ENCODE measurements around the gene LGALS7. TPM values are rescaled to one million over a fixed set of nuclear protein-coding genes. Genes with fewer than 3 reads are reported as not detected.

Gene LGALS7
- total and polyA plus RNA-seq, 2 experiments from 2014 or later, result 1.2 TPM; not detected in 1

GRCh38 chr19:38726761-38727301 is 46.5 kb downstream of the LGALS7 start:
- TF ChIP-seq EZH2 (IDR thresholded peaks at IDR 0.05; ENCODE audit: borderline replicate concordance), result no peak
- TF ChIP-seq EZH2phosphoT487 (IDR thresholded peaks at IDR 0.05; ENCODE audit: low read depth, severe bottlenecking, unreplicated experiment), result no peak
- no peak for TF ChIP-seq CTCF (IDR thresholded peaks at IDR 0.05; ENCODE audit: poor library complexity)
- no peak overlapping the region for H3K27ac ChIP-seq
- 94% methylated on average over 28 of the region's 30 CpGs for WGBS (ENCODE audit: low lambda C conversion rate, missing lambda C conversion rate)
- peaks cover 5% of the 10 kb centered on the region for H3K79me2 ChIP-seq
- no peaks in the 10 kb centered on the region for H3K27me3 ChIP-seq
- H3K4me2 ChIP-seq, result no peak overlapping the region
- DNase-seq (ENCODE audit: low spot score), result no peak
- no peaks in the 10 kb centered on the region for H4K20me1 ChIP-seq (ENCODE audit: insufficient read depth, poor library complexity, severe bottlenecking)
- H3K36me3 ChIP-seq (replicated peaks; ENCODE audit: insufficient read depth, low read depth), result no peaks in the 10 kb centered on the region
- H3K9me3 ChIP-seq (ENCODE audit: low read depth), result no peaks in the 10 kb centered on the region
- H3K4me1 ChIP-seq (ENCODE audit: insufficient read depth), result no peaks in the 10 kb centered on the region
- H3K9me2 ChIP-seq (replicated peaks; ENCODE audit: insufficient read depth), result no peaks in the 10 kb centered on the region
- no peak overlapping the region for H3K4me3 ChIP-seq
- no peak overlapping the region for H2AFZ ChIP-seq

- Histone ChIP-seq H3K27me3 (no peaks in the 10 kb centered on the region), H3K4me2 (no peak overlapping the region), H3K9me2 (replicated peaks; ENCODE audit: insufficient read depth) (no peaks in the 10 kb centered on the region), H3K4me1 (ENCODE audit: insufficient read depth) (no peaks in the 10 kb centered on the region), H3K36me3 (replicated peaks; ENCODE audit: insufficient read depth, low read depth) (no peaks in the 10 kb centered on the region), H3K27ac (no peak overlapping the region), H4K20me1 (ENCODE audit: insufficient read depth, poor library complexity, severe bottlenecking) (no peaks in the 10 kb centered on the region), H3K9me3 (ENCODE audit: low read depth) (no peaks in the 10 kb centered on the region), H3K4me3 (no peak overlapping the region), H2AFZ (no peak overlapping the region), H3K79me2 (peaks cover 5% of the 10 kb centered on the region)
- 93% methylated on average over 6 of the region's 6 CpGs for WGBS (ENCODE audit: low lambda C conversion rate, missing lambda C conversion rate)
- no peak for DNase-seq (ENCODE audit: low spot score)
- TF ChIP-seq EZH2 (IDR thresholded peaks at IDR 0.05; ENCODE audit: borderline replicate concordance) (no peak), CTCF (IDR thresholded peaks at IDR 0.05; ENCODE audit: poor library complexity) (no peak), EZH2phosphoT487 (IDR thresholded peaks at IDR 0.05; ENCODE audit: low read depth, severe bottlenecking, unreplicated experiment) (no peak)
These were observed 47.0 kb downstream of the LGALS7 start for GRCh38 chr19:38726284-38726673.

- H2AFZ ChIP-seq, result no peak overlapping the region
- no peaks in the 10 kb centered on the region for H3K4me1 ChIP-seq (ENCODE audit: insufficient read depth)
- H3K4me2 ChIP-seq, result no peak overlapping the region
- H3K4me3 ChIP-seq, result no peak overlapping the region
- no peaks in the 10 kb centered on the region for H3K36me3 ChIP-seq (replicated peaks; ENCODE audit: insufficient read depth, low read depth)
- H3K9me2 ChIP-seq (replicated peaks; ENCODE audit: insufficient read depth), result no peaks in the 10 kb centered on the region
- no peak overlapping the region for H3K27ac ChIP-seq
- TF ChIP-seq EZH2phosphoT487 (IDR thresholded peaks at IDR 0.05; ENCODE audit: low read depth, severe bottlenecking, unreplicated experiment) (no peak), CTCF (IDR thresholded peaks at IDR 0.05; ENCODE audit: poor library complexity) (no peak)
- peaks cover 5% of the 10 kb centered on the region for H3K79me2 ChIP-seq
- no peaks in the 10 kb centered on the region for H3K27me3 ChIP-seq
- DNase-seq (ENCODE audit: low spot score), result no peak
- WGBS (ENCODE audit: low lambda C conversion rate, missing lambda C conversion rate), result 94% methylated on average over 21 of the region's 21 CpGs
- H4K20me1 ChIP-seq (ENCODE audit: insufficient read depth, poor library complexity, severe bottlenecking), result no peaks in the 10 kb centered on the region
- H3K9me3 ChIP-seq (ENCODE audit: low read depth), result no peaks in the 10 kb centered on the region
These were observed 47.6 kb downstream of the LGALS7 start for GRCh38 chr19:38725469-38726283.
